HK-2 (cell line): ENCODE measurements around the gene ANKRD29.
"Not testable (repeated sequence)": the region's sequence is repeated elsewhere in the genome, so short reads cannot be mapped to it uniquely, and the experiment has no call there.

Source experiments
- DNase-seq: peaks from one replicate; pipeline ENCODE4 v3.0.0-alpha.2; 2018; ENCODE audit not compliant: unreplicated experiment

The ANKRD29 gene

DNA sequence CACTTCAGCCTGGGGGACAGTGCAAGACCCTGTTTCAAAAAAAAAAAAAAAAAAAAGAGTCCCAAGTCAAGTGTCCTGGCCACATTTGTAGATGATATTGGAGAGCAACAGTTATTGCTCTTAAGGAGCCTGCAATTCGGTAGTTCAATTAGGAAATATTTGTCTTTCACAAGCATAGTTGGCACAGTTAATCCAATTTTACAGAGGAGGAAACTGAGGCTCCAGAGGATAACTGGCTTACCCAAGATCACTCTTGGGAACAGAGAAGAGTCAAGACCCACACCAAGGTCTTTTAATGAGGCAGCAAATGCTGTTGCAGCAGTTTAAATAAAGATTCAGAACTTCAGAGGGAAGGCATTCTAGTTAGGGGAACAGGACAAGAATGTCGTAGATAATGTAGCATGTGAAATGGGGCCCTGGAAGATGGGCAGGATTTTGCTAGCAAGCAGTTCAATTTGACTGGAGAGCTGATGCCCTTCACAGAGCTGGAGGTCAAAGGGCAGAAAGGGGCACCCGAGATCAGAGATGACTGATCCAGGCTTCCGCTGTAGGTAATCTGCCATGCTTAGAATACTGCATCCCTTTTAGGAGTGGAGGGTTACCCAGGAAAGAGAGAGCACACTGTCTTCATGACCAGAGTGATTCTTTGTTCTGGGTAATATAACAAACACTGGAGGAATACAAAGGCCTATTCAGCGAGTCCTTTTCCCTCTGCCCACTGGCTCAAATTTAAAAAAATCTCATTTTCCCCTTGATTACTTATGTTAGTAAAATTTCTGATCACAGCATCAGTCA lies 79.4 kb downstream of the ANKRD29 start:
- DNase-seq = no peak

DNA sequence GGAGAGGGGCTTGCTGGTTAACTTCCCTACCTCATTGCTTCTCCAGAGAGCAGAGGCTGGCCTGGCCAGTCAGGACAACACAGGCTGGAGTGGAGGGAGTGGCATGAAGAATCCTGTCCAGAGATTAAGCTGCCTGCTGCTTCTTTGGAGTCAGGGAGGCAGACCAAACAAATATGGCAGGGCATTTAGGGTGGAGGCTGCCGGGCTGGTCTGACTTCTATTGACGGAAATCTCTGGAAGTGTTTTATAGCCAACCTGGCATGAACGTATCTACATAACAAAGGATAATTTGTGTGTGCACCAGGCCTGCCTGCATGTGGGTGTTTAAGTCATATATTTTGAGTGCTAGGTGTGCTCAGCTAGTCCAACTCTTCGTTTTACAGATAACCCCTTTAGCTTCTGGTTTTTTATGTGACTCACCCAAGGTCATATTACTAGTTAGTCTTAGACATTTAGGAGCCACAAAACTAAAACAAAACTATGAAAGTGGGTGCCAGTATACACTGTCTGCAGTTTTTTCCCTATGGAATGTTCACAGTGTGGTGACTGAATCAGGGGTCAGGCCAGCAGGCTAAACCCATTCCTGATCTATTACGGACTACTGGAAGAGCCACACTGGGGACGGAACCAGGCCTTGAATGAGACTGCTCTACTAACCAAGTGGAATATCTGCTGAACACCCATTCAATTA lies 81.9 kb downstream of the ANKRD29 start:
- no peak for DNase-seq

DNA sequence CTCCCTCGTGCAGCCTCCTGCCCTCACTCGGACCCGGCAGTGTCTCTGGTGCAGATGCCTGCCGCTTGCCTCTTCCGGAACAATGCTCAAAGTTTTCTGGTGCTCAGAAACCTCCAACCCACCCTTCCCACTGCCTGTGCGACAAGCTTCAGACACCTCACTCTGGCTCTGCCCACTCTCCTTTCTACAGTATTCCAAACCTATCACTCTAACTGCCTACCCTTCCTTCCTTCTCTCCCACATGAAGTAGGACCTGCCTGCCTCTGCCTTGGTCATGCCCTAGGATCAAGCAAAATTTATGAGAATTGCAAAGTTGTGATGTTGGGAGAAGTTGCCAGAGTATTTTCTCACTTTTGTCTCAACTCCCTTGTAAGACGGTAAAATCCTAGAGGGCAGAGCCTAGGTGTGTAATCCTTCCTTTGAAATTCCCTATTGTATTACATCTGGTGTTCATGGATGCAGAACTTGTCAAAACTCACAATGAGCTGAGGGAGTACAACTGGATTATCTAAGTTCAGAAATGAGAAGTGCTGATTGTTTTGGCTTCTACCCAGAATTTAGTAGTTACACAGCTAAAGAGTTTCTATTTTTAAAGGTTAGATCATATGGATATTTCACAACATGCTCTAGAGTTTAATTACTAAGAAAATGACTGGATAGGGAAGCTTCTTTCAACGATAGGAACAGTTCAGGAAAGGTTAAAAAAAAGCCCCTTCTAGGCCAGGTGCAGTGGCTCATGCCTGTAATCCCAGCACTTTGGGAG lies 83.6 kb downstream of the ANKRD29 start:
- no peak for DNase-seq

DNA sequence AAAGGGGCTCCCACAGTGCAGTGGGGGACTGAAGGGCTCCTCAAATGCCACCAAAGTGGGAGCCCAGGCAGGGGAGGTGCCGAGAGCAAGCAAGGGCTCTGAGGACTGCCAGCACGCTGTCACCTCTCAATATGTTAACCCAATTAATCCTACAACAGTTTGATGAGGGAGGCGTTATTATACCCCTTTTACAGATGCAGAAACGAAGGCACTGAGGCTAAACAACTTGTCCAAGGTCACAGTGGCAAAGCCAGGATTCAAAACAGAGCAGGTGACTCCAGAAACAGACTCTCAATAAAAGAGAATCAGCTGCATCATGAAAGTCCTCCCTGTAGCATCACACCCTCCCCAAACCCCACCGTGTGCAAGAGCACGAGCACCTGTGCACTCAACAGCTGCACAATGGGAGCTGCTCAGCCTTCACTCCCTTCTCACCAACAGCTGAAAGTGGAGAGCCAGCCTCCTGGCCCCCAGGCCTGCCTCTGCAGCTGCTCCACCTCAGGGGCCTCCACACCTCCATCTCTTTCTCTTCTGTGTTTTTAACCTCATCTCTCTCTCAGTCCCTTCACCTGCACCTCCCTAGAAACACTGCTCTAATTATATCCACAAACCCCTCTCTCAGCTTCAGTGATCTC lies 84.5 kb downstream of the ANKRD29 start:
- DNase-seq = no peak

DNA sequence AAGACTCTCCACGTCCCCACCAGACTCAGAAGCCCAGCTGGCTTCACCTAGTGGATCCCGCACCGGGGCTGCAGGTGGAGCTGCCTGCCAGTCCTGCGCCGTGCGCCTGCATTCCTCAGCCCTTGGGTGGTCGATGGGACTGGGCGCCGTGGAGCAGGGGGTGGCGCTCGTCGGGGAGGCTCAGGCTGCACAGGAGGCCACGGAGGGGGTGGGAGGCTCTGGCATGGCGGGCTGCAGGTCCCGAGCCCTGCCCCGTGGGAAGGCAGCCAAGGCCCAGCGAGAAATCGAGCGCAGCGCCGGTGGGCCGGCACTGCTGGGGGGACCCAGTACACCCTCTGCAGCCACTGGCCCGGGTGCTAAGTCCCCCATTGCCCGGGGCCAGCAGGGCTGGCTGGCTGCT lies 85.2 kb downstream of the ANKRD29 start:
- not testable (repeated sequence) for DNase-seq

DNA sequence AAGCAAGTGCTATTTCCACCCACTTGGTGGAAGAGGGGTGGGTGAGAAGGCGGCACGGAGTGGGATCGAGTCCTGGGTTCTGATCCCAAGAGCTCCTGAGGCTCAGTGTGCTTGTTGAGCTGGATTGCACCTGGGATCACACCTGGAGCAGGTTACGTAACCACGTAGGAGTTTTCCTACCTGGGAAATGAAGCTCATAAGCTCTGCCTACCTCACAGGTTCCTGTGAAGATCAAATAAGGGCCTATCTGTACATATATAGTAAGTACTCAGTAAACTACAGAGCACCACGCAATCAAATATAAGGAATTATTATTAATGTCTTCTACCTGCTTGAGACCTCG lies 87.4 kb downstream of the ANKRD29 start:
- no peak for DNase-seq

DNA sequence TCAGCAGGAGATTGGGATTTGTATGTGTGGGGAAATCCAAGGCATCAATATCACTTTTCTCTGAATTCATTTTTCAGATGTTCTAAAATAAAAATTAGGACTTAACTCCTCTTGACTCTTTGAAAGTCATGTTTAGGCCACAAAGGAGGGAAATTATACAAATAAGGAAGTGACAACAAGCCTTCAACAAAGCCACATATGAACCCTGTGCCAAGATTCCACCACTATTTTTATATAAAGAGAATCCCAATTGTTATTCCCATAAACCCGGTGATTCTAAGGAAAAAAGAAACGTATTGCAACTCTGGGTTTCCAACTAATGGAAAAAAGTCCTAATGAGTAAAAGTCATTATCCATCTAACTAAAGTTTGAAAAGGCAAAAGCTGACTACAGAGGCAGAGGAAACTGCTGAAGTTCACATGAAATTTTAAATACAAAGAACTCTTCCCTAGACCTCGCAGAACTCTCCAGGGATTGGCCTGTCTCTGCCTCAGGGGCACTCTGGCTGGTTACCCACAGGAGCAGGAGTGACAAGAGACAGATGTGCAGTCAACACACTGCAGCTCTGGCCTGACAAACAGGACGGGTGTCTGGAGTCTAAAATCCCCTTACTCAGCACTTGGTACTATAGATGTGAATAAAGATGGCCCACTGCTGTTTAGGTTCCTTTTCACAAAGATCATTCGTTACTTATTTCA lies 88.0 kb downstream of the ANKRD29 start:
- no peak for DNase-seq

DNA sequence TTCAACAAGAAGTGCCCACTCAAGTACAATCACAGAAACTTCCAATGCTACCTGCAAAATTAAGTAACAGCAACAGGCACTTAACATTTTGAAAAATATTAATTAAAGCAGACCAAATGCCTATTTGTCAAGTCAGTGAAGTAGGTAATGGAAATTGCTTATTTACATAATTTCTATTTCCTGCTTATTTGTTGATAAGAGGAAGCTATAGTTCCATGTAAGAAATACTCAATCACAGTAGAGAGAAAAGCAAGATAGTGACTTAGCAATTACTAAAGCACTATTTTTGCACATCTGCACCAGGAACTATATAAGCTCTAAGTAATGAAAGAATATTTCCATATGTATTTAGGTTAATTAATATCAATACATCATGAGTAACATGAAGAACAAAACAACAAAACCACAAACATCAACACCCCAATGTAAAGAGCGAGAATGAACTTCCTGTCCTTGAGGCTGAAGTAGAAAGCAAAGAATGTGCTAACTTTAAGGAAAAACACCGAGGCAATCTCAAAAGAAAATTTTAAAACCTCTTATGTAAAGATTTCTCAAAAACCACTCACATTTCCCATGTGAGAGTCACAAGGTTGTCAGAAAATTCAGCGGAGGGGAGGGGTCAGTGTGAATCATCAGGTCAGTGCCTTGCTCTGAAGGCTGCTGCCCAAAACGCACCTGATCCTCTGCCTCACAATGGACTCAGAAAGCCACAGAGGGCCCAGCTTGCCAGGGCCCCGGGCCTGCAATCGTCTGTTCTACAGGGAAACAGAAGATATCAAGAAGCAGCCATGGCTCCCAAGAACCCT lies 88.9 kb downstream of the ANKRD29 start:
- peak; percentile 47 for DNase-seq

DNA sequence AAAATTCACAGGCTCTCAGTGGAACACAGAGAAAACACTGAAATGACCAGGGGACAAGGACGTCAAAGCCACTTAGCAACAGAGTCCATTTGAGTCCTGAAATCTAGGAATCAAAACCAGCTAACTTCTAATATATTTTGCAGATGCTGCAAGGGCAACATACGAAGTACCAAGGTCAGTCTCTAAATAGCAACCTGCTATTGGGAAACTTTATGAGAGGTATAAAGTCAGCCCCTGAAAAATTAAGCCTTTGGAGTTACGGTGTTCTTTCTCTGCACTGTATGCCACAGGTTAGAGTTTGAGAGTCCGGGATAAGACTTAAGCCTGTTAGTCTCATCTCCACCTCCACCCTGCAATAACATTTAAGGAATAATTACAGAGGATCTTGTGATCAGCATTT lies 89.7 kb downstream of the ANKRD29 start:
- DNase-seq = no peak

DNA sequence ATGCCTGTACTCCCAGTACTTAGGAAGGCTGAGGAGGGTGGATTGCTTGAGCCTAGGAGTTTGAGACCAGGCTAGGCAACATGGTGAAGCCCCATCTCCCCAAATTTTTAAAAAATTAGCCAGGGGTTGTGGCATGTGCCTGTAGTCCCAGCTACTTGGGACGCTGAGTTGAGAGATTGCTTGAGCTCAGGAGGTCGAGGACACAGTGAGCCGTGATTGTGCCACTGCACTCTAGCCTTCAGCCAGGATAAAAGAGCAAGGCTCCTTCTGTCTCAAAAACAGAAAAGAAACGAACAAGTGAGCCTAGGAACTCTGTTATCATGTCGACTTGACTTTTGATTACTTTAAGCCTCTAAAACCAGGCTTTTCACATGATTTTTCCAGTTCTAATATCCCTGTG lies 90.1 kb downstream of the ANKRD29 start:
- no peak for DNase-seq

DNA sequence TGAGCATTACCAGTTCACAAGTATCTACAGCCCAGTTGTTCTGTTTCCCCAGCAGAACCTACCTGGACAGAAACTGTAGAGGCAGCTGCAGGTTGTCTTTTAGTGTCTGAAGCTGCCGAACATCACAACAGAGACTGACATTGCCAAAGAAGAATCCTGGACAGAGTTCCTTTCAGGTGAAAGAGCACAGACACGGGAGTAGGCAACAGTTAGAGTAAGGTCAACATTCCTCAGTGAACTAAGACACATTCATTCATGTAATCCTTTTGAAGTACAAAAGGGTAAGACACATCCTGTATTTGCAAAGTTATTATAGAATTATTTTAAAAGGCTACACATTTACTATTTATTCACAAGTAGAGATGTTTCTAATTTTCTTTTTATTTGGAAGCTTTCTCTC lies 90.7 kb downstream of the ANKRD29 start:
- no peak for DNase-seq

DNA sequence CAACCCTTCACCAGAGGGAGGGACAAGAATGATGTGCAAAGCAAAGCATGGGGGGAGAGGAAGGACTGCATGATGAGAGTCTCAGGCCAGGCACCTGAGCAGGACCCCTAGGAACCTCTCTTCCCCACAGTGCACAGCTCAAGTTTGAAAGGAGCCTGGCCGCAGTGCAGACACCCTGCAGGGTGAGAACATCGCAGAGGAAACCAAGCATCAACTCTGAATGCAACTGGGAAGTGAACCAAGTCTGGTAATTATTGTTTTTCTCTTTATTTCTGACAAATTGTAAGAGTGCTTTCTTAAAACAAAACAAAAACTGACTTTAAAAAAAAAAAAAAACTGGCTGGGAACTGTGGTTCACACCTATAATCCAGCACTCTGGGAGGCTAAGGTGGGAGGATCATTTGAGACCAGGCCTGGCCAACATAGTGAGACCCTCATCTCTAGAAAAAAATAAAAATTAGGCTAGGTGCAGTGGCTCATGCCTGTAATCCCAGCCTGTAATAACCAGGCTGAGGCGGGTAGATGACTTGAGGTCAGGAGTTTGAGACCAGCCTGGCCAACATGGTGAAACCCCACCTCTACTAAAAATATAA lies 91.7 kb downstream of the ANKRD29 start:
- no peak for DNase-seq

DNA sequence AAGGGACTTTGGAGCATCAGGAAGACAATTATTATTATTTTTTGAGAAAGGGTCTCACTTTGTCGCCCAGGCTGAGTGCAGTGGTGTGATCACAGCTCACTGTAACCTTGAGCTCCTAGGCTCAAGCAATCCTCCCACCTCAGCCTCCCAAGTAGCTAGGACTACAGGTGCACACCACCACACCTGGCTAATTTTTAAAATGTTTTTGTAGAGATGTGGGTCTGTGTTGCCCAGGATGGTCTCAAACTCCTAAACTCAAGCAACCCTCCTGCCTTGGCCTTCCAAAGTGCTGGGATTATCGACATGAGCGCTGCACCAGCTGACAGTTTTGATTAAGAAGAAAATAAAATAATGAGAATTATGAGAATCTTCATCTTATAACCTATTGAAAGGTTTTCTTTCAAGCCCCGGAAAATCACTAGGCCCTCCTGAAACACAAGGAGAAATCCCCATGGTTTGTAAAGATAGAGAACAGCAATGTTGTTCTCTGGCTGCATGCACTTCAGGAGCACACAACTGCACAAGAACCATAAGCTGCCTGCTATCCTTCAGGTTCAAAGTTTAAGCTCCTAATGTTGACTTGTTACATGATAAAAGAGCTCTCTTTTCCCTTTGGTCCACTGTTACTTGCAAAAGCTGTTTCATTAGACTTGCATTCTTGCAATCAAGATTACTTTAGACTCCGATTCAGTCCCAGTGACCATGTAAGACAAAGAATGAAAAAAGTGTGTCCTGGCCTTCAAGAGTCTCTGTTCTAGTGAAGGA lies 93.2 kb downstream of the ANKRD29 start:
- DNase-seq = no peak

DNA sequence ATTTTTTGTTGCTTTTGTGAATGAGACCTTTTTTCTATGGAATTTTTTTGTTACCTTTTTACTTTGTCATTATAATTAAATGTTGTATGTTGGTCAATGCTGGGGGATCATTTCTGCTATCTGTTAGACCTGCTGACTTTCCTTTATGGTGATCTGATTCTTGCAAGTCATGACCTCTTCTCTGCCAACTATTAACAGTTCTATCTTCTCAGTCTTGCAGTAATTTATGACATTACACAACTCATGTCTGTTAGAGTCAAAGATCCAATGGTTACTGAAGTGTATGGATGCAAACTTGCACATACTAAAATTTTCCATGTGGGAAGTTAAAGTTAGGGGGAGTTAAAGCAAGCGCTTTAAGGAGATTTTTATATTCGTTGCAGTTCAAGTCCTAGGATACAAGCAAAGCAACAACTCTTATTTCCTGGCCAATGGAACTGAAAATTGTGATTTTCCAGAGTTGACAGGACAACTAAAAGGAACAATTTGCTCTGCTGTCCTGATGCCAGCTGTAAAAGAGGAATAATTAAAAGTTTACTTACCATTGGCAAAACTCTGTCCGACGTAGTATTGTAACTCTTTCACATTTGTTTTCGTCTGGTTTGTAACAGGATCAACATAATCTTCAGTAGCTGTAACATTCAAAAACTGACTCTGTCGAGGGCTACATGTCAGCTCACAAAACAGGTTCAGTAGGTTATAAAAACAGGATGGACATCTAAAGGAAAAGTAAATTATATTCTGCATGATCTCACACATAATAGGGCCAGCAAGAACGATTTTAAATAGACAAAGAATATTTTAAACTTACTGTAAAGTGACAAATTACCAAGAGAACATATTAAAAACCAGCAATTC lies 94.2 kb downstream of the ANKRD29 start:
- DNase-seq = no peak

DNA sequence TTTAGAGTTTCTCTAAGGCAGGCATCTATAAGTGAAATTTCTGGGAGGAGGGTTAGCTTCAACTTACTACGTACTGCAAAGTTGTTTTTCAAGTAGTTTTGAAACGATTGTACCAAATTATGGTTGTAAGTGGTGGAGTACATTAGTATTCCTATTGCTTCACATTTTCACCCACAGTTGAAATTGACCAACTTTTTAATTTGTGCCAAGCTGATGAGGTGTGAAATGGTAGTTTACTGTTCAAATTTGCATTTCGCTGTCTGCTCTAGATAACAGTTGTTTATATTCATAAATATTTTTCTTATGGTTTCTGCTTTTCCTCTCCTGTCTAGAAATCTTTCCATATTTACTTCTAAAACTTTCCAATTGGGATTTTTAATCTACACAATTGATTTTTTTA lies 95.0 kb downstream of the ANKRD29 start:
- no peak for DNase-seq

DNA sequence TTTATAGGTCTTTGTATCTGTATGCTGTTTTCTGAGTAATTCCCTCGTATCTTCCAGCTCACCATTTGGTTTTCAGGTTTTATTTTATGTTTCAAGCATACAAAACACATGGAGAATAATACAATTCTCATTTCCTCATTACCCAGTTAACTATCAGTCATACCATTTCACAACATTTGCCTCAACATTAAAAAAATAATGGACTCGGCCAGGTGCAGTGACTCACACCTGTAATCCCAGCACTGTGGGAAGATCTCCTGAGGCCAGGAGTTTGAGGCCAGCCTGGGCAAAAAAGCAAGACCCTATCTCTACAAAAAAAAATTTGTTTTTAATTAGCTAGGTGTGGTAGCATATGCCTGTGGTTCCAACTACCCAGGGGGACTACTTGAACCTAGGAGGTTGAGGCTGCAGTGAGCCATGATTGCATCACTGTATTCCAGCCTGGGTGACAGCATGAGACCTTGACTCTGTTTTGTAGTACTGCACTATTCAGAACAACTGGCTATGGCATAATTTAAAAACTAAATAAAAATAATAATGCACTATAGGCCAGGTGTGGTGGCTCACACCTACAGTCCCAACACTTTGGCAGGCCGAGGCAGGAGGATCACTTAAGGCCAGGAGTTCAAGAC lies 96.7 kb downstream of the ANKRD29 start:
- DNase-seq = no peak

DNA sequence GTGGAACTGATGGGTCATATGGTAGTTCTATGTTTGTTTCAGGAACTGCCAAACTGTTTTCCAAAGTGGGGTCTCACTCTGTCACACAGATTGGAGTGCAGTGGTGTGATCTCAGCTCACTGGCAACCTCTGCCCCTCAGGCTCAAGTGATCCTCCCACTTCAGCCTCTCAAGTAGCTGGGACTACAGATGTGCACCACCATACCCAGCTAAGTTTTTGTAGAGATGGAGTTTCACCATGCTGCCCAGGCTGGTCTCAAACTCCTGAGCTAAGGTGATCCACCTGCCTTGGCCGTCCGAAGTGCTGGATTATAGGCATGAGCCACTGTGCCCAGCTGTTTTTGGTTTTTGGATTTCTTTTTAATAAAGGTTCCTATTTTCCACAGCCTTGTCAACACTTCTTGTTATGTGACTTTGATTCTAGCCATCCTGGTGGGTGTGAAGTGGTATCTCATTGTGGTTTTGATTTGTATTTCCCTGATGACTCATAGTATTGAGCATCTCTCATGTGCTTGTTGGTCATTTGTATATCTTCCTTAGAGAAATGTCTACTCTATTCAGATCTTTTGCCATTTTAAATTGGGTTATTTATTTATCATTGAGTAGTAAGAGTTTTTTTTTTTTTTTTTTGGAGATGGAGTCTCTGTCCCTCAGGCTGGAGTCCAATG lies 99.2 kb downstream of the ANKRD29 start:
- DNase-seq = no peak

DNA sequence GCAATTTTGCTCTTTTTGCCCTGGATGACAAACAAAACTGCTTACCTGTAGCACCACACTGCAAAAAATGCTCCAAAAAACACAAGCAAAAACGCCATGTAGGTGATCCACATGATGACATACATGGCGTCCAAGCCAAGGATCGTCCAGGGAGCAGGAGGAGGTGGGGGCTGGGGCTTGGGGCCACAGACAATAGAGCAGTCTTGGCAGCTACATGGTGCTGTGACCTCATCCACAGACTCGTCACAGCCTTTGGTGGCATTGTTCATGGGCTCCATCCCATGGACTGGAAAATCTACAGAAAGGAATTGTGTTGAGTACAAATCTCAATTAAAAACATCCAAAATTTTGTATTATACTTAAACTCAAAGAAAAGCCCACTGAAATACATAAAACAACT lies 102.5 kb downstream of the ANKRD29 start:
- no peak for DNase-seq
